GM18511 (cell line): Measurements from ENCODE around the gene KIAA1586.
"Not testable (repeated sequence)": the region's sequence is repeated elsewhere in the genome, so short reads cannot be mapped to it uniquely, and the experiment has no call there.

Experiments used
- ATAC-seq: cut with Tn5 transposase; IDR thresholded peaks from one replicate; pipeline ENCODE4 v1.9.1; 2021; ENCODE audit warnings: mild to moderate bottlenecking, moderate library complexity; ENCODE audit not compliant: unreplicated experiment

The KIAA1586 gene

DNA sequence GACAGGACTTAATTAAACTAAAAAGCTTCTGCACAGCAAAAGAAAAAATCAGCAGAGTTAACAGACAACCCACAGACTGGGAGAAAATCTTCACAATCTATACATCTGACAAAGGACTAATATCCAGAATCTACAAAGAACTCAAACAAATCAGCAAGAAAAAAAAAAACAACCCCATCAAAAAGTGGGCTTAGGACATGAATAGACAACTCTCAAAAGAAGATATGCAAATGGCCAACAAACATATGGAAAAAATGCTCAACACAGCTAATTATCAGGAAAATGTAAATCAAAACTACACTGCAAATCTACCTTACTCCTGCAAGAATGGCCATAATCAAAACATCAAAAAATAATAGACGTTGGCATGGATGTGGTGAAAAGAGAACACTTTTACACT, 2.4 kb upstream of the KIAA1586 start:
- ATAC-seq = not testable (repeated sequence)

DNA sequence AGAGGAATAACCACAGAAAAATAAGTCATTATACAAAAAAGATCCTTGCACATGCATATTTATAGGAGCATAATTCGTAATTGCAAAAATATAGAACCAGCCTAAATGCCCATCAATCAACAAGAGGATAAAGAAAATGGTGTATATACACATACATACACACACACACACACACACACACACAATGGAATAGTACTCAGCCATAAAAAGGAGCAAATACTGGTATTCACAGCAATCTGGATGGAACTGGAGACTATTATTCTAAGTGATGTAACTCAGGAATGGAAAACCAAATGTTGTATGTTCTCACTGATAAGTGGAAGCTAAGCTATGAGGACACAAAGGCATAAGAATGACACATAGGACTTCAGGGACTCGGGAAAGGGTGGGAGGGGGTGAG, 1.9 kb upstream of the KIAA1586 start:
- ATAC-seq = no peak

DNA sequence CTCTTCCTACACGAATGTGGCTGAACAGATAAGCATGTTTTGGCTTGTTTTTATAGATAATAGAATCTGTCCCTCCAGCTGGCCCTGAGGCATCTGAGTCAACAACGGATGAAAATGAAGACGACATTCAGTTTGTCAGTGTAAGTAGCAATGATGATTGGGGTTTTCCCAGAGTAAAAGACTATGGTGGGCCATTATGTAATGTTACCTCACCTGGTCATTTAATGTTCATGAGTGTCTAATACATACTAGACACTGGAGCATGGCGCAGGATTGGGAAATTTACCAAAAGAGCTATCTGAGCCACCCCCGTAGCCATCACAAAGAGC, 728 bp downstream of the KIAA1586 start:
- ATAC-seq = peak; percentile 27

GRCh38 chr6:57047859-57048258, 1.4 kb downstream of the KIAA1586 start:
- ATAC-seq = not testable (repeated sequence)

DNA sequence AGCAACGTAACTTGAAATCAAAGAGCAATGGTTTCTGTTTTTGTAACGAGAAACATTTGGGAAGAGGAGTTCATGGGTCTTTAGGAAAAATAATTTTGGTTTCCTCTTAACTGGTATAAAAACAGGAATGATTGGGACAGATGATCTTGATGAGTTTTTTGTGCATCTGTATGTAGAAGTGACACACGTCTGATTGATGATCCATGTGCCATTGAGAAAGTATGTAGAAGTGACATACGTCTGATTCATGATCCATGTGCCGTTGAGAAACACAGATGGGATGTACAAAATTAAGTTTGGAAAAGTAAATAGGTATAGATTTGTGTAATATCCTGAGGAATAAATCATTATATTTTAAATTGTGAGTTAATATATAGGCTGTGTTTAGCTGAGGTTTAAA, 2.1 kb downstream of the KIAA1586 start:
- no peak for ATAC-seq

GRCh38 chr6:57063847-57064246, 17.4 kb downstream of the KIAA1586 start:
- ATAC-seq = no peak

GRCh38 chr6:57064809-57065208, 18.3 kb downstream of the KIAA1586 start:
- no peak for ATAC-seq

DNA sequence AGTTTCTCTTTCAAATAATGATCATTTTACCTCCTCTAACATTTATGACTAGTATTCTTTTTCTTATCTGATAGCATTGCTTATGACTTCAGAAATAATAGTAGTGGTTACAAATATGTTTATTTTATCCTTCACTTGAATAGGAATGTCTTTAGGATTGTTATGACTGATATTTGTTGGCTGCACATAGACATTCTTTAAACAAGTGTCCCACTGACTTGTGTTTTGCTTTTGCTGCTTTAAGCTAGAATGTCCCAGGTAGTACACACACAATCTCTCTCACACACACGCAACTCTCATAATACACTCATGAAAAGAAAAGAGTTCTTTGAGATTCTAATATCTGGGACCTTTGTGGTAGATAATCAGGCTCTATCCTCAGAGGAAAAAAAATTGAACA, 21.6 kb downstream of the KIAA1586 start:
- ATAC-seq = no peak

- ATAC-seq = no peak
Measured at GRCh38 chr6:57069228-57069627, 22.7 kb downstream of the KIAA1586 start.

DNA sequence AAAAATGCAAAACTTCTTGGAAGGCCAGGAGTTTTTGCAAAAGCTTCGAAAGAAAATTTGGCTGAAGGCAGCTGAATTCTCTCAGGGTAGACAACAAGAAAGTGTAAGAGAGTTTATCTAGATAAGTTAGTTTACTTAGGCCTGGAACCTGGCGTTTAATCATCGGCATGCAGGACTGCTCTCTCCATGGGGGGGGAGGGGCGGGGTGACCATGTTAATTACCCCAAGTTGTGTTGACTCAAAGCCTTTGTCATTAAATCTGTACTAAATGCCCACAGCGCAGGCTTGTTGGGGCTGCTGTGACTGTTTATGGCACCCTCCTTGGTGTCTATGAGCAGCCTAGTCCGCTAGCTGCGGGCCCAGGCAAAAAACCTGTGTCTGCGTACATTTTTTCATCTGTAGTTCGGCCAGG, 23.4 kb downstream of the KIAA1586 start:
- ATAC-seq = no peak

DNA sequence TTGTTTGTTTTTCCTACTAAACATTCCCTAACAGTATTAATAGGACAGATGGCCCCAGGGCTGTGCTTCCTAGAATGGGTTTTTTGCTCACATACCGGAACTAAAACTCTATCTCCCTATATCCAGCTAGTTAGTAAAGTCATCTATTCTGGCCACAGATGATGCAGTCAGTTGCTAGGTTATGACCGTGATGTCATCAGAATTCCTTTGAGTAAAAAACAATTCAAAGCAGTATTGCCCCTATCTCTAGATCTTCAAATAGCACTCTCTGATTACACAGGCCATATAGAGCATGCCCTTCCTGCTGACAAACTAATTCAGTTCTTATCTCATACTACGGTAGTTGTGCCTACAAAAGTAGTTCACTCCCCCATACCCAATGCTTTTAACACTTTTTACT, 25.6 kb downstream of the KIAA1586 start:
- ATAC-seq = no peak

DNA sequence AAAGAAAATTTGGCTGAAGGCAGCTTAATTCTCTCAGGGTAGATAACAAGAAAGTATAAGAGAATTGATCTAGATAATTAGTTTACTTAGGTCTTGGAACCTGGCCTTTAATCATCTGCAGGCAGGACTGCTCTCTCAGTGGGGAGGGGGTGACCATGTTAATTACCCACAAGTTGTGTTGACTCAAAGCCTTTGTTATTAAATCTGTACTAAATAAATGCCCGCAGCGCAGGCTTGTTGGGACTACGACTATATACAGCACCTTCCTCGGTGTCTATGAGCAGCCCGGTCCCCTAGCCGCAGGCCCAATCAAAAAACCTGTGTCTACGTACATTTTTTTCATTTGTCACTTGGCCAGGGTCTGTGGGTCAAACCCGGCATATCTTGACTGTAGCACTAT, 27.9 kb downstream of the KIAA1586 start:
- no peak for ATAC-seq

DNA sequence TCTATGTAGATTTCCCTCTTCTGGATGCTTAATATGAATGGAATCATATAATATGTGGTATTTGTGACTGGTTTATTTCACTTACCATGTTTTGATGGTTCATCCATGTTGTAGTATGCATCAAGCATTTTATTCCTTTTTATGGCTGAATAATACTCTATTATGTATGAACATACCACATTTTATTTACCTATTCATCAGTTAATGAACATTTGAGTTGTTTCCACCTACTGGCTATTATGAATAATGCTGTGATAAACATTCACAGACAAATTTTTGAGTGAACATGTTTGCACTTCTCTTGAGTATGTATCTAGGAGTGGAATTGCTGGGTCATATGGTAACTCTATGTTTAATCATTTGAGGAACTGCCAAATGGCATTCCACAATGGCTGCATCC, 28.6 kb downstream of the KIAA1586 start:
- no peak for ATAC-seq

GRCh38 chr6:57078531-57079207, 32.2 kb downstream of the KIAA1586 start:
- no peak for ATAC-seq

- ATAC-seq = no peak
Measured at GRCh38 chr6:57085471-57085870, 39.0 kb downstream of the KIAA1586 start.

DNA sequence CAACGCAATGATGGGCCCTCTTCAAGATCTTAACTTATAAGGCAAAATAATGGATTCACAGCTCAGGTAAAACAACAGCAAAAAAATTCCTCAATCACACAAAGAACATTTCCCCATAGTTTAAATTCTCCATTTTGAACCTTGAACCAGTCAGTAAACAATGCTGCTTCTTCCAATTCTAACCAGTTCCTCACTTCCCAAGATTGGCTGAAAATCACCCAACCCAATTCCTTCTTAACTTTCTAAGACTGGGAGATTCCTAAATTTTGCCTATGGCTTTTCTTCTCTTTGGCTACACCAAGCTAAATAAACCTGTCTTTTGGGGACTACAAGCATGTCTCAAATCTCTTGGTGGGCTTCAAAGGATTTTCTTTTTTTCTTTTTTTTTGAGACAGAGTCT, 40.4 kb downstream of the KIAA1586 start:
- ATAC-seq = no peak

GRCh38 chr6:57087916-57088315, 41.4 kb downstream of the KIAA1586 start:
- no peak for ATAC-seq

- ATAC-seq = no peak
Measured at GRCh38 chr6:57089265-57089664, 42.8 kb downstream of the KIAA1586 start.

GRCh38 chr6:57089687-57090457, 43.4 kb downstream of the KIAA1586 start, which contains the start of gene ZNF451:
Gene ZNF451 (plus strand): TSS chr6:57090188. CDS start chr6:57090254, 66 bp downstream.
- peak; percentile 91 for ATAC-seq

DNA sequence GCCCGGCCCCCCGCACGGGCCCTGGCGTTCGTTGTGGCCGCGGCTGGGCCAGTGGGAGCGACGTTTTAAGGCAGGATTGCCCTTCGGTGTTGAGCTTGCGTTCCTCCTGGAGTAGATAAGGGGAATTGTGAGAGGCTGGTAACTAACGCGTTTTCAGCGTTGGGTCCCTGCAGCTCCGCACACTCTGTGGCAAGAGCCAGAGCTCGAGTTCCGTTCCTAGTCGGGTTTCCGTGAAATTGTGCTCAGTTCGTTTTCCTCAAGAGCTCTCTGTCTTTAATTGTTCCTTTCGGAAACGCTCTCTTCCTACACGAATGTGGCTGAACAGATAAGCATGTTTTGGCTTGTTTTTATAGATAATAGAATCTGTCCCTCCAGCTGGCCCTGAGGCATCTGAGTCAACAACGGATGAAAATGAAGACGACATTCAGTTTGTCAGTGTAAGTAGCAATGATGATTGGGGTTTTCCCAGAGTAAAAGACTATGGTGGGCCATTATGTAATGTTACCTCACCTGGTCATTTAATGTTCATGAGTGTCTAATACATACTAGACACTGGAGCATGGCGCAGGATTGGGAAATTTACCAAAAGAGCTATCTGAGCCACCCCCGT, 44.1 kb downstream of the KIAA1586 start:
- peak; percentile 18 for ATAC-seq

- not testable (repeated sequence) for ATAC-seq
Measured at GRCh38 chr6:57091375-57091774, 44.9 kb downstream of the KIAA1586 start.

DNA sequence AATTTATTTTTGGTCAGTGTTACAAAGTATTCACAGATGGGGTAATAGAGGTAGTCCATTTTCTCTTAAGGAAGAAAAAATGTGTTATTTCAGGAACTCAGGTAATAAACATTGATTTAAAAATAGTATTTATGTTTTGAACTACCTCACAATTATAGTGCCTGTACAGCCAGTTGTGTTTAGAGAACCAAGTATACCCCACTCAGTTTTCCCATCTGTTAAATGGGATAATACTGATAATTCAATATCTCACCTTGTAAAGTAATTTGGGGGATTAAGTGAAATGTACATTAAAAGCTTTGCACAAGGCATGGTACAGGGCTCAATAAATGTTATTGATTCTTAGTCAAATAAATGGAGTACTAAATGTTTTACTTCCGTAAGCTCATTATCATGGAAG, 48.2 kb downstream of the KIAA1586 start:
- ATAC-seq = no peak
